Frontal cortex (tissue), 4 donors: ENCODE results near the gene RRP12. TPM values are rescaled to one million over a fixed set of nuclear protein-coding genes. Genes with fewer than 3 reads are reported as not detected.
"Not testable (repeated sequence)": the region's sequence is repeated elsewhere in the genome, so short reads cannot be mapped to it uniquely, and the experiment has no call there.

ENCODE experiments used
- DNase-seq, 2 donors: peaks; one replicate each; pipeline ENCODE4 v3.0.0; 2012; ENCODE audit warnings: low spot score in 2 of 2
- FAIRE-seq: peaks from 2 replicates; lab custom pipeline; 2012; peaks lifted over from hg19 to GRCh38; lab: Jason Lieb, UNC
- total RNA-seq: library from RNA; depleted of rRNA; stranded (reverse); fragments of >200 nt; gene quantifications from one replicate; pipeline ENCODE4 v1.2.3, GENCODE V29; 2014
- donor health status: control.
- donor health status: control.
- donor health status: control.

The RRP12 gene
- total RNA-seq, 1 donor from 2014 or later: 11.8 TPM

DNA sequence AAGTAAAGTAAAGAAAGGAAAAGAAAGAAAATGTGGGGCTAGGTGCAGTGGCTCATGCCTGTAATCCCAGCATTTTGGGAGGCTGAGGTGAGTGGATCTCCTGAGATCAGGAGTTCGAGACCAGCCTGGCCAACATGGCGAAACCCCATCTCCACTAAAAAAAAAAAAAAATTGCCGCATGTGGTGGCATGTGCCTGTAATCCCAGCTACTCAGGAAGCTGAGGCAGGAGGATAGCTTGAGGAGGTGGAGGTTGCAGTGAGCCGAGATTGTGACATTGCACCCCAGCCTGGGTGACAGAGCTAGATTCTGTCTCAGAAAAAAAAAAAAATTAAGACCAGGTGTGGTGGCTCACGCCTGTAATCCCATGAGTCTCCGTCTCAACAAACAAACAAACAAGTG, 57.5 kb downstream of the RRP12 start:
- FAIRE-seq: not testable (repeated sequence)

DNA sequence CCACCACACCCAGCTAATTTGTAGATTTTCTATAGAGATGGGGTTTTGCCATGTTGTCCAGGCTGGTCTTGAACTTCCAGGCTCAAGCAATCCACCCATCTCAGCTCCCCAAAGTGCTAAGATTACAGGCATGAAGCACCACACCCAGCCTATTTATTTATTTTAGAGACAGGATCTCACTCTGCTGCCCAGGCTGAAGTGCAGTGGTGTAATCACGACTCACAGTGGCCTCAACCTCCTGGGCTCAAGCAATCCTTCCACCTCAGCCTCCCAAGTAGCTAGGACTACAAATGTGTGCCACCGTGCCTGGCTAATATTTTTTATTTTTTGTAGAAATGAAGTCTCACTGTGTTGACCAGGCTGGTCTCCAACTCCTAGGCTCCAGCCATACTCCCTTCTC, 59.7 kb downstream of the RRP12 start:
- no peak for FAIRE-seq
- DNase-seq: no peak

More for the DNA sequence above, 57.5 kb downstream of the RRP12 start:
- not testable (repeated sequence) for DNase-seq

DNA sequence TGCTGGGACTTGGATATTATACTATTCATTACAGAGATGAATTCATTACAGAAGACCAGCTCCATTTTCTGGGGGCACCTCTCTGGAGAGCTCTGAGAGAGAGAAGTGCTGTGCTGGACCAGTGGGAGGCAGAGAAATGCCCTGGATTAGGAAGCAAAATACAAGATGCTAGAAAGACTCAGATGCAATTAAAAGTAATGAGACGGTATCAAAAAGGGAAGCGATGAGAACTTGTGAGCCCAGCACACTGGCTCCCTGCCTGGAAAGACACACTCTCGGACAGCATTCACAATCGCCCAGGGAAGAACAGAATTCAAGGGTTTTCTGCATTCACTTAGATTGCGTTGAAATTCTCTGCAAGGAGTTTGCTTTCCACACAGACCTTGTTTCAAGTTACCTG, 63.1 kb downstream of the RRP12 start:
- DNase-seq (no peak), FAIRE-seq (no peak)

GRCh38 chr10:97336942-97337831, 64.0 kb downstream of the RRP12 start:
- DNase-seq (no peak), FAIRE-seq (no peak)

- FAIRE-seq: no peak
- DNase-seq: no peak
Measured at GRCh38 chr10:97336446-97336845, 64.7 kb downstream of the RRP12 start.

DNA sequence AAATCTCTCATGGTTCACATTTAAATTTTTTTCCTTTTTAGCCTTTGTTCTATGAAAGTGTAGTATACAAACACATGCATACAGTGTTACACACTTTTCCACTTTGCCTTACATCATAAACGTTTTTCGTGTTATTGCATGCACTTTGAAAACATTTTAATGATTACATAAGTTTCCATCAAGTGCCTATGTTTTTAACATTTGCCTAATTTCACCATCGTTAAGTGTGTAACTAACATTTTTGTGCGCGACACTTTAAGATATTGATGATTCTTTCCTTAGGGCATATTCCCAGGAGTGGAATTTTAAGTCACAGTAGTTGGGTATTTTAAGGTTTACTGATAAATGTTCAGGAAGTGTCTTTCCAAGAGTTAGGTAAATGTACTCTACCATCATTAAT, 65.1 kb downstream of the RRP12 start:
- no peak for FAIRE-seq
- DNase-seq: no peak

DNA sequence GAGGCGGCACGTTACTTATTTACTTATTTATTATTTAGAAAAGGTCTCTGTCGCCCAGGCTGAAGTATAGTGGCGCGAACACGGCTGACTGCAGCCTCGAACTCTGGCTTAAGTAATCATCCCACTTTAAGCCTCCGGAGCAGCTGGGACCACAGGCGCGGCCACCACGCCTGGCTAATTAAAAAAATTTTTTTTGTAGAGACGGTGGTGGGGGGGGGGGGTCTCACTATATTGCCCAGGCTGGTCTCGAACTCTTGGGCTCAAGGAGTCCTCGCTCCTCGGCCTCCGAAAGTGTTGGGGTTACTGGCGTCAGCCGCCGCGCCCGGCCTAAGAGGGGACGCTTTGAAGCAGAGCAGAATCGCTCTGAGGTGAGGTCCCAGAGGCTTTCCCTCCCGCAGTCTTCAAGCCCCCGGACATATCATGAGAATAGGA, 65.9 kb downstream of the RRP12 start:
- FAIRE-seq: no peak
- no peak for DNase-seq

- FAIRE-seq (no peak), DNase-seq (peak; percentile 96 to 99)
Measured at GRCh38 chr10:97334370-97335175, 66.6 kb downstream of the RRP12 start, which contains the start of gene FRAT2. Gene FRAT2, minus strand, starts transcription at chr10:97334729. Its CDS starts 157 bp downstream, at chr10:97334572.

GRCh38 chr10:97333601-97334369, 67.4 kb downstream of the RRP12 start:
- no peak for FAIRE-seq
- peak in 1 of 2 donors; percentile 52 for DNase-seq

DNA sequence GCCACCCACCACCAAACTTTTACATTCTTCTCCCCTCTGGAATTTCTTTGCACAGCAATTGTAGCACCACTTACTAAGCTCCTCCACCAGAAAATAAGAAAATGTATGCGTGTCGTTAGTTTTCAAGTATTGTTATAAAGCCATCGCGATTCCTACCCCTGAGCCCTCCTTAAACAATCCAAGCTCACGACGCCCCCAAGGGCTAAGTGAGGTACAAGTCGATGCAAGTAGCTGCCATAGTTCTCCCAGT, 67.9 kb downstream of the RRP12 start:
- DNase-seq (no peak), FAIRE-seq (no peak)

GRCh38 chr10:97332591-97333350, 68.4 kb downstream of the RRP12 start:
- FAIRE-seq (no peak), DNase-seq (peak; percentile 67 to 71)

GRCh38 chr10:97331153-97331703, 69.9 kb downstream of the RRP12 start:
- DNase-seq: no peak
- FAIRE-seq: no peak

DNA sequence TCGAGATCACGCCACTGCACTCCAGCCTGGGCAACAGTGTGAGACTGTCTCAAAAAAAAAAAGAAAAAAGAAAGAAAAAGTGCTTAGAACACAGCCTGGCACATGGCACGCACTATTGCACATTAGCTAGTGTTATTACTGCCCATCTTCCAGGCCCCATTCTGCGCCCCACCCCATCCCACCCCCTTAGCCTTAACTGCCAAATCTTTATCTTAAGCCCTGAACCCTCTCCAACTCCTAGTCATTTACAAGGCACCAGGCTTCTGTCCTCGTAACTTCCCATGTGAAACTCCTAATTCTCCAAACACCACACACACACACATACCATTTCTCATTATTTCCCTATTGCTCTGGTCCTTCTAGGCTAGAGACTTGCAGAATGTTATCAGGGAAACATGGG, 71.4 kb downstream of the RRP12 start:
- FAIRE-seq (no peak), DNase-seq (no peak)

GRCh38 chr10:97328646-97329453, 72.3 kb downstream of the RRP12 start:
- no peak for DNase-seq
- FAIRE-seq: no peak

- no peak for DNase-seq
- no peak for FAIRE-seq
Measured at GRCh38 chr10:97327348-97328294, 73.5 kb downstream of the RRP12 start.

DNA sequence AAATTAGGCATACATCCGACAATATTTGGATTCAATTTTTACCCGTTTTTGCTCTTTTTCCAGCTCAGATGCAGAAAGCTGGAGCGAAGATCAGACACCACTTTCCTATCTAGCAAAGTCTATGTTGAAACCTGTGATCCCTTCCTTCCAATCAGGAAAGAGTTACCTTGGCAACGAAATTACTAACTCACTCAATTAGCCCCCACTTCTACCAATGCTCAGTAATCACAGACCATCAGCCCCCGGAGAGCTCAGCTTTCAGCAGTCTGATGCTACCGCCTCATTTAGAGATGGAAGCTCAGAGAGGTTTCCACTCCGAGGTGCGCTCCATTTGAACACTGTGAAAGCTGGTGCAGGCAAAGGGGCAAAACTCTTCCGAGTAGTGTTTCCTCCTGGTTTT, 75.4 kb downstream of the RRP12 start:
- FAIRE-seq (no peak), DNase-seq (no peak)

DNA sequence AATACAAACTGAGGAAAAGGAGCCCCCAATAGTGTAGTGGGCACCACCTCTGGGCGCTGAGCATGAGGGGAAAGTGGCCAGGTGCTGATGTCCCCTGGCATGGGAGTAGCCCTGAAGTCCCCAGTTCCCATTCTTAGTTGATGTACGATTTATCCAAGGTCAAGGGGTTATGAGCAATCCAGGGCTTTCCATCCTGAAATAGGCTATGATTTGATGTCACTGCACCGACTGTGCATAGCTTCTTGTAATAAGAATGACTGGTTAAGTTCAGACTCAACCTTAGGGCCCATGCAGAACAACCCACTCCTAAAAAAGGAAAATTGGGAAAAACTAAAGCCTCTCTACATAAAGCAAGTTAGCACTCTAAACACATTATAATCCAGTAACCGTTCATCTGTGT, 77.6 kb downstream of the RRP12 start:
- no peak for DNase-seq
- FAIRE-seq: no peak
